Mesenchymal stem cell (in vitro differentiated cells and primary cell): ENCODE results near the gene ALDH2.

Experiments
- DNase-seq: peaks from one replicate; pipeline ENCODE4 v3.0.0-alpha.2; 2013
- H2AFZ ChIP-seq: one replicate; pipeline ENCODE4 v1.6.1; 2013; ENCODE audit warnings: low read depth, mild to moderate bottlenecking, control low read depth, inconsistent platforms, low read length, moderate library complexity
- H2AK5ac ChIP-seq: 2 replicates; pipeline ENCODE4 v1.6.1; 2013; ENCODE audit warnings: low read length, moderate library complexity, mild to moderate bottlenecking, inconsistent platforms; ENCODE audit not compliant: severe bottlenecking
- H2BK120ac ChIP-seq: one replicate; pipeline ENCODE4 v1.6.1; 2013; ENCODE audit warnings: low read depth, mild to moderate bottlenecking, inconsistent platforms, low read length, moderate library complexity
- H2BK12ac ChIP-seq, 2 experiments: one replicate each; pipeline ENCODE4 v1.6.1; 2013; ENCODE audit warnings: inconsistent platforms in 2 of 2, low read length in 2 of 2, mild to moderate bottlenecking in 2 of 2, moderate library complexity in 2 of 2, control low read depth in 1 of 2
- H2BK15ac ChIP-seq: one replicate; pipeline ENCODE4 v1.6.1; 2013; ENCODE audit warnings: mild to moderate bottlenecking, low read depth, inconsistent platforms; ENCODE audit not compliant: poor library complexity, severe bottlenecking
- H2BK5ac ChIP-seq: 2 replicates; pipeline ENCODE4 v1.6.1; 2013; ENCODE audit warnings: low read depth, mild to moderate bottlenecking, low read length, control low read depth, inconsistent platforms; ENCODE audit not compliant: poor library complexity, severe bottlenecking
- H3K14ac ChIP-seq, 2 experiments: one replicate each; pipeline ENCODE4 v1.6.1; 2013; ENCODE audit warnings: inconsistent platforms in 2 of 2, low read length in 2 of 2, control low read depth in 1 of 2, mild to moderate bottlenecking in 1 of 2, moderate library complexity in 1 of 2
- H3K18ac ChIP-seq, 2 experiments: one replicate each; pipeline ENCODE4 v1.6.1; 2013; ENCODE audit warnings: inconsistent platforms in 2 of 2, low read length in 2 of 2, control low read depth in 1 of 2, low read depth in 1 of 2, mild to moderate bottlenecking in 1 of 2
- H3K23ac ChIP-seq, 2 experiments: one replicate each; pipeline ENCODE4 v1.6.1; 2013; ENCODE audit warnings: inconsistent platforms in 2 of 2, low read length in 2 of 2, mild to moderate bottlenecking in 2 of 2, moderate library complexity in 2 of 2, control low read depth in 1 of 2
- H3K27ac ChIP-seq: 2 replicates; pipeline ENCODE4 v1.5.1; 2013; ENCODE audit warnings: mild to moderate bottlenecking, moderate library complexity, low read length, control low read depth, inconsistent platforms; ENCODE audit not compliant: poor library complexity, severe bottlenecking
- H3K27me3 ChIP-seq, 2 experiments: 2 replicates each; pipeline versions ENCODE4 v1.6.1 to v1.7.0; 2013; ENCODE audit warnings: low read length in 2 of 2, mild to moderate bottlenecking in 2 of 2, moderate library complexity in 2 of 2, control low read depth in 1 of 2, inconsistent platforms in 1 of 2; ENCODE audit not compliant: control insufficient read depth in 1 of 2, insufficient read depth in 1 of 2
- H3K36me3 ChIP-seq, 2 experiments: 2 replicates each; pipeline versions ENCODE4 v1.6.1 to v1.7.0; 2013; ENCODE audit warnings: low read length in 2 of 2, control low read depth in 1 of 2, inconsistent platforms in 1 of 2, low read depth in 1 of 2, mild to moderate bottlenecking in 1 of 2; ENCODE audit not compliant: insufficient read depth in 2 of 2, control insufficient read depth in 1 of 2
- H3K4ac ChIP-seq, 2 experiments: one replicate each; pipeline ENCODE4 v1.6.1; 2013; ENCODE audit warnings: inconsistent platforms in 2 of 2, low read length in 2 of 2, mild to moderate bottlenecking in 2 of 2, moderate library complexity in 2 of 2, control low read depth in 1 of 2, low read depth in 1 of 2
- H3K4me1 ChIP-seq: 2 replicates; pipeline ENCODE4 v1.6.1; 2013; ENCODE audit warnings: low read depth, low read length, control low read depth; ENCODE audit not compliant: control insufficient read depth, insufficient read depth
- H3K4me2 ChIP-seq: 2 replicates; pipeline ENCODE4 v1.6.1; 2013; ENCODE audit warnings: low read length, mild to moderate bottlenecking, inconsistent platforms; ENCODE audit not compliant: poor library complexity, severe bottlenecking
- H3K4me3 ChIP-seq, 2 experiments: 2 replicates each; pipeline versions ENCODE4 v1.5.1 to v1.7.0; 2013; ENCODE audit warnings: low read length in 2 of 2, mild to moderate bottlenecking in 2 of 2, control low read depth in 1 of 2, low read depth in 1 of 2; ENCODE audit not compliant: insufficient read depth in 1 of 2
- H3K79me1 ChIP-seq: replicated peaks from 2 replicates; pipeline ENCODE4 v1.6.1; 2013; ENCODE audit warnings: mild to moderate bottlenecking, control low read depth, low read length, inconsistent platforms; ENCODE audit not compliant: poor library complexity, severe bottlenecking
- H3K9ac ChIP-seq: 2 replicates; pipeline ENCODE4 v1.7.0; 2013; ENCODE audit warnings: mild to moderate bottlenecking, low read length, moderate library complexity
- H3K9me3 ChIP-seq: 2 replicates; pipeline ENCODE4 v1.7.0; 2013; ENCODE audit warnings: mild to moderate bottlenecking, low read length; ENCODE audit not compliant: control insufficient read depth
- H4K8ac ChIP-seq: one replicate; pipeline ENCODE4 v1.6.1; 2013; ENCODE audit warnings: inconsistent platforms, mild to moderate bottlenecking, low read length, moderate library complexity
- H4K91ac ChIP-seq: one replicate; pipeline ENCODE4 v1.6.1; 2013; ENCODE audit warnings: mild to moderate bottlenecking, low read length, inconsistent platforms
- WGBS: methylation state at CpG from one replicate; pipeline ENCODE4 v1.1.7; 2013; ENCODE audit warnings: mixed read lengths; 5-methylcytosine and 5-hydroxymethylcytosine counted together

Gene ALDH2

DNA sequence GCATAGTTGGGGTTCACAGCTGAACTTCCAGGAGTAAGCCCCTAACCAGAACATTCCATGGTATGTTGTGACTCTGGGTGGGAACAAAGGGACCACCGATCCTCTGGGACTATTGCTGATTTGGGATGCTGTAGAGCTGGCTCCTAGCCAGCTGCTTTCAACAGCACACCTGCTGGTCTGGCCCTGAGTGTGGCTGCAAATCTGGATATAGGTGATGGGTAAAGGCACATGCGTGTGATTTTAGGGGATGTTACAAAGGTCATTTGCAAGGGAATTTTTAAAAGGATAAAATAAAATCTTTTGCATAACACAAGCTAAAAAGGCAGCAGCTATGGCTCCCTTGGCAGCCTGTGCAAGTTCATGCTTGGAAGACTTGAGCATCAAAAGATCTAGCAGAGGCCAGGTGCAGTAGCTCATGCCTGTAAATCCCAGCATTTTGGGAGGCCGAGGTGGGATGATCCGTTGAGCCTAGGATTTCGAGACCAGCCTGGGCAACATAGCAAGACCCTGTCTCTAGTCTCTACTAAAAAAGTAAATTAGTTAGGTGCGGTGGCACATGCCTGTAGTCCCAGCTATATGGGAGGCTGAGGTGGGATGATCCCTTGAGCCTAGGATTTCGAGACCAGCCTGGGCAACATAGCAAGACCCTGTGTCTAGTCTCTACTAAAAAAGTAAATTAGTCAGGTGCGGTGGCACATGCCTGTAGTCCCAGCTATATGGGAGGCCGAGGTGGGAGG, 1.6 kb downstream of the ALDH2 start:
- H4K91ac ChIP-seq = no peak overlapping the region
- peaks cover 8 to 28% of the 10 kb centered on the region in 2 experiments for H3K27me3 ChIP-seq
- no peak overlapping the region for H3K27ac ChIP-seq
- H2BK120ac ChIP-seq = no peak overlapping the region
- H2BK15ac ChIP-seq = no peak overlapping the region
- WGBS = 96% methylated on average over 6 of the region's 9 CpGs
- H3K36me3 ChIP-seq = no peaks in the 10 kb centered on the region
- peaks cover 13% of the 10 kb centered on the region for H3K4me1 ChIP-seq
- peak overlapping the region; percentile 84 for H3K9ac ChIP-seq
- H3K4me3 ChIP-seq = no peak overlapping the region
- peaks cover 4% of the 10 kb centered on the region for H3K79me1 ChIP-seq
- H3K14ac ChIP-seq = peak overlapping the region in 1 of 2 experiments; percentile 70
- no peak overlapping the region for H2BK12ac ChIP-seq
- no peaks in the 10 kb centered on the region for H3K9me3 ChIP-seq
- H2AFZ ChIP-seq = no peak overlapping the region
- DNase-seq = no peak
- no peak overlapping the region for H3K18ac ChIP-seq
- H2AK5ac ChIP-seq = no peak overlapping the region
- no peak overlapping the region for H3K4me2 ChIP-seq
- H2BK5ac ChIP-seq = no peak overlapping the region
- H4K8ac ChIP-seq = no peak overlapping the region
- no peak overlapping the region for H3K4ac ChIP-seq
- H3K23ac ChIP-seq = no peak overlapping the region

- no peak overlapping the region for H4K8ac ChIP-seq
- H3K23ac ChIP-seq = no peak overlapping the region
- H3K36me3 ChIP-seq = no peaks in the 10 kb centered on the region
- H3K27ac ChIP-seq = no peak overlapping the region
- no peak overlapping the region for H3K4me2 ChIP-seq
- DNase-seq = no peak
- H3K79me1 ChIP-seq = peaks cover 4% of the 10 kb centered on the region
- no peak overlapping the region for H3K4me3 ChIP-seq
- no peak overlapping the region for H2BK120ac ChIP-seq
- no peak overlapping the region for H3K9ac ChIP-seq
- H3K9me3 ChIP-seq = no peaks in the 10 kb centered on the region
- H2AK5ac ChIP-seq = no peak overlapping the region
- H2BK12ac ChIP-seq = no peak overlapping the region
- H3K27me3 ChIP-seq = peaks cover 4 to 17% of the 10 kb centered on the region in 2 experiments
- WGBS = 95% methylated on average over 8 of the region's 8 CpGs
- no peak overlapping the region for H4K91ac ChIP-seq
- H3K18ac ChIP-seq = no peak overlapping the region
- no peak overlapping the region for H2AFZ ChIP-seq
- H2BK5ac ChIP-seq = no peak overlapping the region
- H2BK15ac ChIP-seq = no peak overlapping the region
- no peak overlapping the region for H3K4ac ChIP-seq
- H3K4me1 ChIP-seq = peaks cover 13% of the 10 kb centered on the region
- no peak overlapping the region for H3K14ac ChIP-seq
Observed at GRCh38 chr12:111769599-111769998, 2.9 kb downstream of the ALDH2 start.

- H3K27me3 ChIP-seq = peaks cover 4 to 17% of the 10 kb centered on the region in 2 experiments
- no peak overlapping the region for H2BK5ac ChIP-seq
- H3K27ac ChIP-seq = no peak overlapping the region
- H2AK5ac ChIP-seq = no peak overlapping the region
- peak overlapping the region; percentile 48 for H3K9ac ChIP-seq
- H3K4me1 ChIP-seq = peaks cover 24% of the 10 kb centered on the region
- H3K18ac ChIP-seq = no peak overlapping the region
- H3K14ac ChIP-seq = no peak overlapping the region
- H4K8ac ChIP-seq = peak overlapping the region; percentile 51
- H3K23ac ChIP-seq = no peak overlapping the region
- no peak overlapping the region for H2AFZ ChIP-seq
- no peaks in the 10 kb centered on the region for H3K36me3 ChIP-seq
- H3K4me3 ChIP-seq = peak overlapping the region in 1 of 2 experiments; percentile 48
- H4K91ac ChIP-seq = peak overlapping the region; percentile 7
- H3K9me3 ChIP-seq = no peaks in the 10 kb centered on the region
- peak; percentile 96 for DNase-seq
- H2BK120ac ChIP-seq = peak overlapping the region; percentile 52
- peaks cover 5% of the 10 kb centered on the region for H3K79me1 ChIP-seq
- H2BK12ac ChIP-seq = peak overlapping the region; percentile 56 to 99
- no peak overlapping the region for H2BK15ac ChIP-seq
- no peak overlapping the region for H3K4me2 ChIP-seq
- H3K4ac ChIP-seq = peak overlapping the region in 1 of 2 experiments; percentile 19
- 69% methylated on average over 17 of the region's 17 CpGs for WGBS
Observed at GRCh38 chr12:111773801-111774551, 7.2 kb downstream of the ALDH2 start.
